GM03348 (cell line): Measurements from ENCODE around the gene RPP38.

ENCODE experiments used
- DNase-seq: peaks from one replicate; pipeline ENCODE4 v3.0.0; 2012; ENCODE audit warnings: low spot score

The RPP38 gene

GRCh38 chr10:15152556-15152955 is 55.4 kb downstream of the RPP38 start:
- DNase-seq, result no peak
